ENCODE results near the gene CD6.

The CD6 gene

DNA sequence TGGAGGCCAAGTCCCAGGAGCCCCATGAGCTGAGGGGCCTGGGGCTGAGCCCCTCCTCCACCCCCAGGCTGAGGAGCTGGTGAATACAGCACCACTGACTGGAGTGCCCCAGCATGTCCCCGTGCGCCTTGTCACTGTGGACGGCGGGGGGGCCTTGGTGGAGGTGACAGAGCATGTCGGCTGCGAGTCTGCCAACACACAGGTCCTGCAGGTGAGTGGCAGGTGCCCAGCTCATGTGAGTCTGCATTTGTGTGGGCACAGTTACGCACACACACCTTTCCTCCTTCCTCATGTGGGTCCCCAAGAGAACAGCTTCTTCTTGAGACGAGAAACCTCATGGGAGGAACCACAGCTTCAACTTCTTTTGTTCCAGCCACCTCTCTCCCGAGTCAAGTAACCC is 39.6 kb upstream of the CD6 start:
- peaks cover 3% of the 10 kb centered on the region for H3K27me3 Mint-ChIP-seq
- H3K4me3 Mint-ChIP-seq, result no peak overlapping the region
- no peaks in the 10 kb centered on the region for H3K9me3 Mint-ChIP-seq
- no peaks in the 10 kb centered on the region for H3K36me3 Mint-ChIP-seq (ENCODE audit: low read depth)
- no peak overlapping the region for H3K27ac Mint-ChIP-seq
- H3K4me1 Mint-ChIP-seq (ENCODE audit: low read depth), result no peaks in the 10 kb centered on the region

DNA sequence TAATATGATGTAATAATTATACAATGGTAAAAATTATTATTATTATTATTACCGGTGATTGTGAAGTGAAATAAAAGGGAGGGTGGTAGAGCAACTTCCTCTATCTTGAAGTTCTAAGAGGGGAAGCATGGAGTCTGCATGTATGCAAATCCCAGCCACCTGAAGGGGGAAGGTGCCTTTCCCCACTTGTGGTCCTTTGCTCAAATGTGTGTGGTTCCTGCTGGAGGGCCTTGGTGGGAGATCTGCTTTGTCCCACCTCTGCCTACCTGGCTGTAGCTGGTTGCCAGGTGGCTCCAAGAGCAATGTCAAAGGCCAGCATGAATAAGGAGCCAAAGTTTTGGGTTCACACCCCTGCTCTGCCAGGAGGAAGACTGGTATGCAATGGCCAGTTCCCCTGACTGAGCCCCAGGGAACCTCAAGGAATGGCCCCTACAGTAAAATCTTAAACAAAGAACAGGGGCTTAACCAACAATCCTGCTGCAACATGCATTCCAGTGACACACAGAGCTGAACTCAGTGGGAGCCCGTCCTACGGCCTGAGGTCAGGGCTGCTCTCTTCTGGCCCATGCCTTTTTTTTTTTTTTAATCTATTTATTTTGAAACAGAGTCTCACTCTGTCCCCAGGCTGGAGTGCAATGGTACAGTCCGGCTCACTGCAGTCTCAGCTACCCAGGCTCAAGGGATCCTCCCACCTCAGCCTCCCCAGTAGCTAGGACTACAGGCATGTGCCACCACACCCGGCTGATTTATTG is 38.7 kb upstream of the CD6 start:
- Mint-ChIP-seq H3K27ac (no peak overlapping the region), H3K4me3 (no peak overlapping the region), H3K9me3 (no peaks in the 10 kb centered on the region), H3K27me3 (peaks cover 3% of the 10 kb centered on the region), H3K36me3 (ENCODE audit: low read depth) (no peaks in the 10 kb centered on the region), H3K4me1 (ENCODE audit: low read depth) (no peaks in the 10 kb centered on the region)

DNA sequence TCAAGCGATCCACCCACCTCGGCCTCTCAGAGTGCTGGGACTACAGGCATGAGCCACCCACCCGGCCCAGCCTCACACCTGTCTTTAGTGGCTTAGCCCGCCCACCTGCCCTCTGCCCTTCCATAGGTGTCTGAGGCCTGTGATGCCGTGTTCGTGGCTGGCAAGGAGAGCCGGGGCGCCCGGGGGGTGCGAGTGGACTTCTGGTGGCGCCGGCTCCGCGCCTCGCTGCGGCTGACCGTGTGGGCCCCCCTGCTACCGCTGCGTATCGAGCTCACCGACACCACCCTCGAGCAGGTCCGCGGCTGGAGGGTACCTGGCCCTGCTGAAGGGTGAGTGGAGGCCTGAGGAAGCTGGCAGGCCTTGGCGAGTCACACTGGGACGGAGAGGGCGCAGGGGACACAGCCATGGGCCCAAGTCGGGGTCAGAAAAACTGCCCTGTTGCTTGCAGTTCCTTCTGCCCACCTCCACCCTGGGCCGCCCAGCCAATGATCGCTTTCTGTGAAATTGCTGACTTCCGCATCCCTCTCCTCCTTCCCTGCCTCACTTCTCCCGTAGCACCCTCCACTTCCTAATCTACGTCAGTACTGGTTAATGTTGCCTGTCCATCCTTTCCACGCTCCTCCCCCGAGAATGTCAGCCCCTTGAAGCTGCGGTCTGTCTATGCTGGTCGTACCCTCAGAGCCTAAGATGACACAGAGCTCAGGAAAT is 37.9 kb upstream of the CD6 start:
- H3K9me3 Mint-ChIP-seq, result no peaks in the 10 kb centered on the region
- H3K36me3 Mint-ChIP-seq (ENCODE audit: low read depth), result no peaks in the 10 kb centered on the region
- no peak overlapping the region for H3K27ac Mint-ChIP-seq
- no peak overlapping the region for H3K4me3 Mint-ChIP-seq
- no peaks in the 10 kb centered on the region for H3K27me3 Mint-ChIP-seq
- H3K4me1 Mint-ChIP-seq (ENCODE audit: low read depth), result no peaks in the 10 kb centered on the region

DNA sequence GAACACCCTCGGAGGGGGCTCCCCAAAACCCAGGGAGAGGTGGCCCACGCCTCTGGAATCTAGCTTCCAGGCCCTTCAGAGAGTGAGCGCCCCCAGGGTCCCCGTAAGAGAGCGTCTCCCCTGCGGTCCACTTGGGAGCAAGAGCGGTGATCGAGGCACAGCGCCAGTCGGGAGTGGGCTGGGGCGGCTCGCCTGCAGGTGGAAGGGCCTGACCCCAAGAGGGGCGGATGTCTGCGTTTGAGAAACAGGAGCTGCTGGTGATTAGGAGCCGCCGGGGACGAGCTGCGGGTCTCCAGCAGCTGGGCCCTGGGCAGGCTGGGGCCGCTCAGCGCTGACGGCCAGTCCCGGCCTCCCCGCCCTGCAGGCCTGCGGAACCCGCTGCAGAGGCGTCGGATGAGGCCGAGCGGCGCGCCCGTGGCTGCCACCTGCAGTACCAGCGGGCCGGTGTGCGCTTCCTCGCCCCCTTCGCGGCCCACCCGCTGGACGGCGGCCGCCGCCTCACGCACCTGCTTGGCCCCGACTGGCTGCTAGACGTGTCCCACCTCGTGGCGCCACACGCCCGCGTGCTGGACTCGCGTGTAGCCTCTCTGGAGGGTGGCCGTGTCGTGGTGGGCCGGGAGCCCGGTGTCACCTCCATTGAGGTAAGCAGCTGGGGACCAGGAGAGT is 37.2 kb upstream of the CD6 start:
- Mint-ChIP-seq H3K9me3 (no peaks in the 10 kb centered on the region), H3K36me3 (ENCODE audit: low read depth) (no peaks in the 10 kb centered on the region), H3K4me1 (ENCODE audit: low read depth) (no peaks in the 10 kb centered on the region), H3K4me3 (no peak overlapping the region), H3K27ac (no peak overlapping the region), H3K27me3 (no peaks in the 10 kb centered on the region)

DNA sequence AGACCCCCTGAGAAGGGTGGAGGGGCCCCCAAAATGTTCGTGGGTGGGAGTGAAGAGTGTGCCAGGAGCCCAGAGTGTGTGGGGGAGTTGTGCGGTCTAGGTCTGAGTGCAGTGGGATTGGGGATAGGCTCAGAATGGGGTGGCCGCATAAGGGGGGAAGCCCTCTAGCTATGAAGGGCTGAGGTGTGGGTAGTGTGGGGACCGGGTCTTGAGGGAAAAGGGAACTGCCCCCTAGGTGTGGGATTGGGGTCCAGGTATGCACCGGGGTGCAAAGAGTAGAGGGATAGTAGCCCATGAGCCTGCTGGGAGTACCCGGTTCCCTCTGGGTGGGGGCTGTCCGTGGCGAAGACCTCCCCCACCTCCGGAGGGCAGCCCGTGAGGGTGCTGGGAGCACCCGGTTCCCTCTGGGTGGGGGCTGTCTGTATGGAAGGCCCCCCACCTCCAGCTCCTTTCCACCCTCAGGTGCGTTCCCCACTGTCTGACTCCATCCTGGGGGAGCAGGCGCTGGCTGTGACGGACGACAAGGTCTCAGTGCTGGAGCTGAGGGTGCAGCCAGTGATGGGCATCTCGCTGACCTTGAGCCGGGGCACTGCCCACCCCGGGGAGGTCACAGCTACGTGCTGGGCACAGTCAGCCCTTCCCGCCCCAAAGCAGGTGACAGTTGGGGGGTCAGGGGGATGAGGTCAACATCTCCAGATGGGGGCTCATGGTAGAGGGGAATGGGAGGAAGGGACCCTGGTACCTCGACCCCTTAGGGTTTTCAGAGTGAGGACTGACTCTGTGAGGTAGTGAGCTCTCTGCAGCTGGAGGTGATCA is 36.5 kb upstream of the CD6 start:
- Mint-ChIP-seq H3K27ac (no peak overlapping the region), H3K27me3 (no peaks in the 10 kb centered on the region), H3K9me3 (no peaks in the 10 kb centered on the region), H3K4me3 (no peak overlapping the region), H3K36me3 (ENCODE audit: low read depth) (no peaks in the 10 kb centered on the region), H3K4me1 (ENCODE audit: low read depth) (no peaks in the 10 kb centered on the region)

DNA sequence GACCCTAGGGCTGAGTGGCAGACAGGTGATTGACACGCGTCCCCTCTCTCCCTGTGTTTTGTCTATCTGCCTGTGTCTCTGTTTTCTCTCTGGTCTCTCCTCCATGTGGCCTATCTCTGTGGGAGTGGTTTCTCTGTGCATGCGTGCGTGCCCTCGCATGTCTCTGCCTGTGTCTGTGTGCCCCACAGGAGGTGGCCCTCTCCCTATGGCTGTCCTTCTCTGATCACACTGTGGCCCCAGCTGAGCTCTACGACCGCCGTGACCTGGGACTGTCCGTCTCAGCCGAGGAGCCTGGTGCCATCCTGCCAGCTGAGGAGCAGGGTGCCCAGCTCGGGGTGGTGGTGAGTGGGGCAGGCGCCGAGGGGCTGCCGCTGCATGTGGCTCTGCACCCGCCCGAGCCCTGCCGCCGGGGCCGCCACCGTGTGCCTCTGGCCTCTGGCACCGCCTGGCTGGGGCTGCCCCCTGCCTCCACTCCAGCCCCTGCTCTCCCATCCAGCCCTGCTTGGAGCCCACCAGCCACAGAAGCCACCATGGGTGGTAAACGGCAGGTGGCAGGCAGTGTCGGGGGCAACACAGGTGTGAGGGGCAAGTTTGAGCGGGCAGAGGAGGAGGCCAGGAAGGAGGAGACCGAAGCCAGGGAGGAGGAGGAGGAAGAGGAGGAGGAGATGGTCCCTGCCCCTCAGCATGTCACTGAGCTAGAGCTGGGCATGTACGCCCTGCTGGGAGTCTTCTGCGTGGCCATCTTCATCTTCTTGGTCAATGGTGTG is 35.6 kb upstream of the CD6 start:
- H3K4me1 Mint-ChIP-seq (ENCODE audit: low read depth), result no peaks in the 10 kb centered on the region

DNA sequence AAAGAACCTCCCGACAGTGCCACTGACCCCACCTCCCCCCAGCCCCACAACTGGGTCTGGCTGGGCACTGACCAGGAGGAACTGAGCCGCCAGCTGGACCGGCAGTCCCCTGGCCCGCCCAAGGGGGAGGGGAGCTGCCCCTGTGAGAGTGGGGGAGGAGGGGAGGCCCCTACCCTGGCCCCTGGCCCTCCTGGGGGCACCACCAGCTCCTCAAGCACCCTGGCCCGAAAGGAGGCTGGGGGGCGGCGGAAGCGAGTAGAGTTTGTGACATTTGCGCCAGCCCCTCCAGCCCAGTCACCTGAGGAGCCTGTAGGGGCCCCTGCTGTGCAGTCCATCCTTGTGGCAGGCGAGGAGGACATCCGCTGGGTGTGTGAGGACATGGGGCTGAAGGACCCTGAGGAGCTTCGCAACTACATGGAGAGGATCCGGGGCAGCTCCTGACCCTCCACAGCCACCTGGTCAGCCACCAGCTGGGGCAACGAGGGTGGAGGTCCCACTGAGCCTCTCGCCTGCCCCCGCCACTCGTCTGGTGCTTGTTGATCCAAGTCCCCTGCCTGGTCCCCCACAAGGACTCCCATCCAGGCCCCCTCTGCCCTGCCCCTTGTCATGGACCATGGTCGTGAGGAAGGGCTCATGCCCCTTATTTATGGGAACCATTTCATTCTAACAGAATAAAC is 34.9 kb upstream of the CD6 start:
- no peak overlapping the region for H3K27ac Mint-ChIP-seq
- no peaks in the 10 kb centered on the region for H3K36me3 Mint-ChIP-seq (ENCODE audit: low read depth)
- H3K9me3 Mint-ChIP-seq, result no peaks in the 10 kb centered on the region
- no peaks in the 10 kb centered on the region for H3K4me1 Mint-ChIP-seq (ENCODE audit: low read depth)
- no peaks in the 10 kb centered on the region for H3K27me3 Mint-ChIP-seq
- H3K4me3 Mint-ChIP-seq, result no peak overlapping the region

More for the DNA sequence above, 35.6 kb upstream of the CD6 start:
- no peak overlapping the region for H3K4me3 Mint-ChIP-seq
- no peaks in the 10 kb centered on the region for H3K9me3 Mint-ChIP-seq
- H3K27me3 Mint-ChIP-seq, result no peaks in the 10 kb centered on the region
- no peaks in the 10 kb centered on the region for H3K36me3 Mint-ChIP-seq (ENCODE audit: low read depth)
- no peak overlapping the region for H3K27ac Mint-ChIP-seq

DNA sequence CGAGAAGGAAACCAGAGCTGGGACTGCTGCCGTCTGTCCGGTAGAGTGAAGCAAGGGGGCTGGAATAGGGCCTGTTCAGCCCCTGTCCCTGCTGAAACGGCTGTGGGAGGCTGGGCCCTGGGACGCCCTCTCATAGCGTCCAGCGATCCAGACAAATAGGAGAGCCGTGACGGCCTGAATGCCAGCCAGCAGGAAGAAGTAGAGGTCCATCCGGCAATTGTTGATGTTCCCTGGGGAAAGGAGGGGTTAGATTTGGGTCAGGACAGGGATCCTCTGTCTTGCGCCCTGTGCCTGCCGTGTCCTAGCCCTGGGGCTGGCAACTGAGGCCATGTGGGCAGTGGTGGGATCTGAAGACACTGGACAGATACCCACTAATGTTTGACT is 34.3 kb upstream of the CD6 start:
- Mint-ChIP-seq H3K4me1 (ENCODE audit: low read depth) (no peaks in the 10 kb centered on the region), H3K27ac (no peak overlapping the region), H3K4me3 (no peak overlapping the region), H3K27me3 (no peaks in the 10 kb centered on the region), H3K36me3 (ENCODE audit: low read depth) (no peaks in the 10 kb centered on the region), H3K9me3 (no peaks in the 10 kb centered on the region)

DNA sequence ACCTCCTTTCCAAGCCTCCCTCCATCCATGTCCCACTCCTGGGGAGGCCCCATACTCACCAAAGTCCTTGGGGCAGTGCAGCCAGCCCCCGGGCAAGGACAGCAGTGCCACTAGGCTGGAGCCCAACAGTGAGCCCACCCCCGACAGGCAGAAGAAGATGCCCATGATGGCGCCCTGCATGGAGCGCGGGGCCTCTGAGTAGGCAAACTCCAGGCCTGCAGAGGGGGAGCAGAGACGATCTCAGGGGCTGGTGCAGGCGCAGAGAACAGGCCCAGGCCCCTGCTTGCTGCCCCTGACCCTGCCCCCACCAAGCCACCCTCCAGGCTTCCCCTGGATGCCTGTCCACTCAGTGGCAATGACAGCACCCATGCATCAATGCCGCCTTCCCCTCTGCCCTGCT is 33.7 kb upstream of the CD6 start:
- Mint-ChIP-seq H3K27ac (no peak overlapping the region), H3K36me3 (ENCODE audit: low read depth) (no peaks in the 10 kb centered on the region), H3K4me3 (no peak overlapping the region), H3K27me3 (no peaks in the 10 kb centered on the region), H3K4me1 (ENCODE audit: low read depth) (no peaks in the 10 kb centered on the region), H3K9me3 (no peaks in the 10 kb centered on the region)

DNA sequence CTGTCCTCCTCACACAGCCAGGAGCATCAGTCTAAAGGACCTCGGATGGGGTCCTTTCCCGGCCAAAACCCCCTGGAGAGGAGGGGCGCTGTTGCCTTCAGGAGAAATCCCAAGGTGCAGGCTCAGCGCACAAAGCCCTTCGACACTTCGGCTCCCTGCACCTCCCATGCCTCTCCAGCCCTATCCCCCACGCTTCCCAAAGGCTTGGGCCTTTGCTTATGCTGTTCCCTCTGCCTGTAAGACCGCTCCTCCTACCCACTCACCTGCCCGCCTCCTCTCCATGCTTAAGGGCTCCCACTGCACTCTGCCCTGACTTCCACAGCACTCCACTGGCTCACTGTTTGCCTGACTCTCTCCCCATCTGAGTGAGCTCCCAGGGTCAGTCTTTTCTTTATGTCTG is 33.0 kb upstream of the CD6 start:
- H3K27me3 Mint-ChIP-seq, result no peaks in the 10 kb centered on the region
- H3K36me3 Mint-ChIP-seq (ENCODE audit: low read depth), result no peaks in the 10 kb centered on the region
- H3K4me3 Mint-ChIP-seq, result no peak overlapping the region
- H3K4me1 Mint-ChIP-seq (ENCODE audit: low read depth), result no peaks in the 10 kb centered on the region
- no peak overlapping the region for H3K27ac Mint-ChIP-seq
- H3K9me3 Mint-ChIP-seq, result no peaks in the 10 kb centered on the region

DNA sequence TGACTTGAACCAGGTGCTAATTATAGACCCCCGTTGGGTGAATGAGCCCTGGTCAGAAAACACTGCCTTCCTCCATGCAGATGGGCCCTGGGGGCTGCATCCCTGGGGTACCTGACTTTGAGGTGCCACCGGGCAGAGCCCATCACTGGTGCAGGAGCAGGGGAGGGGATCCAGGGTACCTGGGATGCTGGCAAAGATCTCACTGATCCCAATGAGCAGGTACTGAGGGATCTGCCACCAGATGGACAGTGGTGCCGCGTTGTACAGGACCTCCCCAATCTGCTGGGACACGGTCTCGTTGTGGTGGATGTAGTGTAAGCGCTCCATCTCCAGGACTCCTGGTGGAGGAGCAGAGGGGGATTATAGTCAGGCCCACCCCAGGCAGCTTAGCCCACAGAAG is 32.2 kb upstream of the CD6 start:
- Mint-ChIP-seq H3K36me3 (ENCODE audit: low read depth) (peaks cover 3% of the 10 kb centered on the region), H3K27ac (no peak overlapping the region), H3K4me1 (ENCODE audit: low read depth) (peaks cover 3% of the 10 kb centered on the region), H3K27me3 (no peaks in the 10 kb centered on the region), H3K9me3 (no peaks in the 10 kb centered on the region), H3K4me3 (no peak overlapping the region)

DNA sequence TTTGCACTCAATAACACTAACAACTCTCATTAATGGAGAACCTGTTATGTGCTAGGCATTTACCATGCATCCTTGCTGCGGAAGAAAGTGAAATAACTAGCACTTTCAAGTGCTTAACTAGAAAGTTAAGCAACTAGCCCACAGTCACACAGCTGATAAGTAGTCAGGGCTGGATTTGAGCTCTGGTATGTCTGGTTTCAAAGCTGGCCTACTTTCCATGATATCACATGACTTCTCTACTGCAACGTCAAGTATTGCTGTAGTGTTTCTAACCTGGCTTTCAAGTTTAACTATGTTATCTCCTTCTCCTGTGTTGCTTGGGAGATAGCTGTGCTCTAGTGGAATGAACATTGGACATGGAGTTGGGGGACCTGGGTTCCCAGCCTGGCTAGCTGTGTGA is 31.6 kb upstream of the CD6 start:
- no peak overlapping the region for H3K27ac Mint-ChIP-seq
- H3K36me3 Mint-ChIP-seq (ENCODE audit: low read depth), result peaks cover 5% of the 10 kb centered on the region
- no peaks in the 10 kb centered on the region for H3K9me3 Mint-ChIP-seq
- H3K4me3 Mint-ChIP-seq, result no peak overlapping the region
- H3K4me1 Mint-ChIP-seq (ENCODE audit: low read depth), result peaks cover 6% of the 10 kb centered on the region
- no peaks in the 10 kb centered on the region for H3K27me3 Mint-ChIP-seq

DNA sequence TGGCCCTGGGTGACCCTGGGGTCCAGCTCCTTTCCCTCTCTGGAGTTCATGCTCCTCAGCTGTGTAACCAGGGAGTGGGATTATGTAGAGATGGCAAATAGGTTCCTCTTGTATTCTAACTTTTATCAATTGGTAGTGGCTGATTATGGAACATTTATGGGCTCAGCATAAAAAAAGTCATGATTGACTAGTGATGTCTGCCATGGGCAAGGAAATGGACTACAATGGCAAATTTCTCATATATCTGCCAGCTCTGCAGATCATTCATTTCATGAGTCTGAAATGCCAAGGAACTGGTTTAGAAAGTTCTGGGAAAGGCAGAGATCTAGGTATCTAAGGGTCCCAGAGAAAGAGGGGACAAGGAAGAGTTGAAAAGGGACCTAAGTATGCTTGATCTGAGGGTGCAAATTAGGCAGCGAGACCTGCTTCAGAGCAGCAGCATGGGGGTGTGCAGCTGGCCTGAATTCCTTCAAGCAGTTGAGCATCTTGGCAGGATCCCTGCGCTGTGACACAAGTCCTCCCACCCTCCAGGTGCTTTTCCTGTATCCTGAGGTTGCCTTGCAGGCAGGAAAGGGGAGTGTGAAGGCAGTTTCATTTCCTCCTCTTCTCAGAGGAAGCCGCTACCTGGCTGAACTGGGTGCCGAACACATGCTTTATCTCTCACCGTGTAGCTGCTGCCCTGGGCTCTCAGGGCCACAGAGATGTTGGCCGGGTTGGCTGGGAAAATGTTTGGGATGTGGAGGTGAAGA is 29.9 kb upstream of the CD6 start:
- no peak overlapping the region for H3K27ac Mint-ChIP-seq
- no peak overlapping the region for H3K4me3 Mint-ChIP-seq
- no peaks in the 10 kb centered on the region for H3K27me3 Mint-ChIP-seq
- no peaks in the 10 kb centered on the region for H3K9me3 Mint-ChIP-seq
- peaks cover 6% of the 10 kb centered on the region for H3K4me1 Mint-ChIP-seq (ENCODE audit: low read depth)
- peaks cover 5% of the 10 kb centered on the region for H3K36me3 Mint-ChIP-seq (ENCODE audit: low read depth)
